K562 (cell line): ENCODE results near the gene MAP1A. TPM values are rescaled to one million over a fixed set of nuclear protein-coding genes. Genes with fewer than 3 reads are reported as not detected.

ENCODE experiments used
- ARID1B ChIP-seq: fragments of 450-650 bp; IDR thresholded peaks from 2 replicates; pipeline ENCODE4 v1.6.1; 2016; ENCODE audit warnings: antibody characterized with exemption, mild to moderate bottlenecking, inconsistent platforms
- ATF1 ChIP-seq, 2 experiments: fragments of 450-650 bp in 1 of 2; IDR thresholded peaks; 2 replicates each; pipeline ENCODE4 v1.6.1; 2016; ENCODE audit warnings: missing compliant biosample characterization in 1 of 2, missing genetic modification characterization in 1 of 2
- CBX8 ChIP-seq: fragments of 200-600 bp; sonication (generic); IDR thresholded peaks from 2 replicates; pipeline ENCODE4 v1.6.1; 2012; ENCODE audit warnings: borderline replicate concordance, mixed run types, low read depth, mild to moderate bottlenecking, moderate library complexity, mixed read lengths, low read length, control low read depth, inconsistent platforms; ENCODE audit not compliant: poor library complexity, severe bottlenecking; ENCODE audit errors: extremely low read depth
- DIDO1 ChIP-seq: fragments of 450-650 bp; IDR thresholded peaks from 2 replicates; pipeline ENCODE4 v1.6.1; 2016; ENCODE audit warnings: low read depth, missing biosample characterization, missing genetic modification characterization
- EZH2 ChIP-seq: IDR thresholded peaks from 2 replicates; pipeline ENCODE4 v1.6.1; 2012; ENCODE audit warnings: low read depth, mild to moderate bottlenecking, inconsistent platforms, low read length, borderline replicate concordance
- ILK ChIP-seq: fragments of 450-650 bp; IDR thresholded peaks from 2 replicates; pipeline ENCODE4 v1.6.1; 2016; ENCODE audit warnings: missing genetic modification characterization, low read depth, mild to moderate bottlenecking, missing compliant biosample characterization, moderate library complexity, borderline replicate concordance
- KDM2B ChIP-seq: fragments of 250-450 bp; sonication (Bioruptor Pico); IDR thresholded peaks from 2 replicates; pipeline ENCODE4 v1.8.0; 2021; ENCODE audit warnings: mild to moderate bottlenecking, moderate library complexity
- LEF1 ChIP-seq: fragments of 450-650 bp; IDR thresholded peaks from 2 replicates; pipeline ENCODE4 v1.6.1; 2016; ENCODE audit warnings: mild to moderate bottlenecking
- MEF2D ChIP-seq: conservative IDR thresholded peaks from 2 replicates; pipeline ENCODE4 v1.6.1; 2016; ENCODE audit warnings: low read depth, missing genetic modification characterization, missing compliant biosample characterization
- NCOA2 ChIP-seq, 2 experiments: fragments of 450-650 bp; IDR thresholded peaks; 2 replicates each; pipeline ENCODE4 v1.6.1; 2018; ENCODE audit warnings: mild to moderate bottlenecking in 2 of 2, moderate library complexity in 1 of 2; ENCODE audit not compliant: partially characterized antibody in 2 of 2
- RBFOX2 ChIP-seq: fragments of 200-400 bp; formaldehyde crosslinking; IDR thresholded peaks from 2 replicates; pipeline ENCODE4 v1.6.1; 2017; ENCODE audit warnings: low read depth, mild to moderate bottlenecking, low read length, moderate library complexity
- SMARCA4 ChIP-seq: fragments of 450-650 bp; IDR thresholded peaks from 2 replicates; pipeline ENCODE4 v1.6.1; 2016
- SMARCE1 ChIP-seq: fragments of 450-650 bp; IDR thresholded peaks from 2 replicates; pipeline ENCODE4 v1.7.1; 2016; ENCODE audit warnings: mild to moderate bottlenecking
- TCF3 ChIP-seq: sonication (generic); formaldehyde crosslinking; IDR thresholded peaks from 2 replicates; pipeline ENCODE4 v1.4.0; 2020; ENCODE audit warnings: mild to moderate bottlenecking, missing genetic modification reagents
- ZFX ChIP-seq: sonication (generic); formaldehyde crosslinking; IDR thresholded peaks from 2 replicates; pipeline ENCODE4 v1.8.0; 2022; ENCODE audit warnings: mild to moderate bottlenecking, missing genetic modification reagents, moderate library complexity
- ZNF23 ChIP-seq: fragments of 250-450 bp; sonication (Bioruptor Pico); IDR thresholded peaks from 2 replicates; pipeline ENCODE4 v1.4.0; 2020; ENCODE audit warnings: mild to moderate bottlenecking
- ZNF384 ChIP-seq: IDR thresholded peaks from 2 replicates; pipeline ENCODE4 v1.6.1; 2012; ENCODE audit warnings: low read depth, low read length, improper control_type of control experiment
- polyA plus RNA-seq, 8 experiments: library from polyadenylated mRNA; depleted of rRNA in 4 of 8; stranded (reverse) in 5 of 8; unstranded in 3 of 8; fragments of >200 nt; fragmentation: Nextera tagmentation in 2 of 8; fragmentation: Illumina TruSeq in 1 of 8; extraction: Ambion mirVana in 2 of 8; extraction: Trizol in 1 of 8; gene quantifications; 2 replicates each; pipeline versions ENCODE4 v1.2.1 to v1.2.3, GENCODE V29; 2011 to 2014; ENCODE audit warnings: inconsistent platforms in 1 of 8, missing spikeins in 1 of 8
- total RNA-seq, 7 experiments: library from RNA; depleted of rRNA in 6 of 7; stranded (reverse); fragments of >200 nt in 6 of 7; fragmentation: Illumina TruSeq in 2 of 7; extraction: Trizol in 2 of 7; gene quantifications; 2 replicates each; pipeline versions ENCODE4 v1.2.1 to v1.2.3, GENCODE V29; 2011 to 2021; ENCODE audit warnings: low replicate concordance in 1 of 7
- TF ChIP-seq, protein P1 (sequence below): fragments of 450-650 bp; IDR thresholded peaks from 2 replicates; pipeline ENCODE4 v1.6.1; 2016
- TF ChIP-seq, protein P2 (sequence below): IDR thresholded peaks from 3 replicates; pipeline ENCODE4 v1.6.1; 2011; ENCODE audit warnings: borderline replicate concordance, mild to moderate bottlenecking, moderate library complexity; ENCODE audit not compliant: insufficient read length; ENCODE audit errors: extremely low read depth
- TF ChIP-seq, protein P3 (sequence below): fragments of 250-450 bp; sonication (Bioruptor Pico); IDR thresholded peaks from 2 replicates; pipeline ENCODE4 v1.4.0; 2020; ENCODE audit warnings: mild to moderate bottlenecking, moderate library complexity
- TF ChIP-seq, protein P4 (sequence below): fragments of 250-450 bp; sonication (Bioruptor Pico); IDR thresholded peaks from 2 replicates; pipeline ENCODE4 v1.8.0; 2022; ENCODE audit warnings: inconsistent platforms, mild to moderate bottlenecking, moderate library complexity, borderline replicate concordance

The MAP1A gene
- total and polyA plus RNA-seq, 9 of the 15 experiments (the other 6 are each of a cell fraction or from before 2014, with no cell fraction given): 2.0 to 20.3 (median 7.3) TPM

DNA sequence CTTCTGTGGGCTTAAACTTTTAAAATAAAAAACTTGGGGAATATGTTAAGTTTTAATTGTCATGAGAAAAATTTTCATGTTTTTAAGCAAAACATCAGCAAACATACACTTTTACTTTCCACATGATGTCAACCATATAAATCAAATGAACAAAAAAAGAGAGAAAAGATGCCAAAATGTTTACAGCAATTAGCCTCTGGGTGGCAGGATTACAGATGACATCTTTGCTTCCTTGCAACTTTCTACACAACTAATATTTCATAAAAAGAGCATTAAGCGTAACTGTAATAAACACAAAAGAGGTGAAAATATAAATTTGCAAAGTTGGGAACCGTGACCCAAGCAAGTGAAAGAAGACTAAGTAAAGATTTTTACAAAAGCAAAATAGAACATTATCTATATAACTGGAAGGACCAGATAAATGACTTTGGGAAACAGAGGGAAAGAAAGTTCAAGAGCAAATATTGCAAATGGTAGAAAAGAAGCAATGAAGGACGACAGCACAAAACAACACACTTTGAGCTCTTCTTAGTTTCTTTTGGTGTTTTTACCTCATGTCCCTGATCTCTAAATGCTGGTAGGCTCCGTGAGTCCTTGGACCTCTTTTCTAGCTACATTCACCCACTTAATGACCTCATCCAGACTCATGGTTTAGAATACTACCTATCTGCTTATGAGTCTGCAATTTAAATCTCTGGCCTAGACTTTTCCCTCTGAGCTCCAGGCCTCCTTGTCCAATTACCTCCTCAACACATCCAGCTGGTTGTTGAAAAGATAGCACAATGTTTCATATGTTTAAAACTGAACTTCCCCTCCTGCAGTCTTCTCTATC is 33.9 kb upstream of the MAP1A start (continued):
- TF ChIP-seq, protein P1, sequence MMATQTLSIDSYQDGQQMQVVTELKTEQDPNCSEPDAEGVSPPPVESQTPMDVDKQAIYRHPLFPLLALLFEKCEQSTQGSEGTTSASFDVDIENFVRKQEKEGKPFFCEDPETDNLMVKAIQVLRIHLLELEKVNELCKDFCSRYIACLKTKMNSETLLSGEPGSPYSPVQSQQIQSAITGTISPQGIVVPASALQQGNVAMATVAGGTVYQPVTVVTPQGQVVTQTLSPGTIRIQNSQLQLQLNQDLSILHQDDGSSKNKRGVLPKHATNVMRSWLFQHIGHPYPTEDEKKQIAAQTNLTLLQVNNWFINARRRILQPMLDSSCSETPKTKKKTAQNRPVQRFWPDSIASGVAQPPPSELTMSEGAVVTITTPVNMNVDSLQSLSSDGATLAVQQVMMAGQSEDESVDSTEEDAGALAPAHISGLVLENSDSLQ: peak; percentile 36; the same call in 1 of the 2 replicates
- TF ChIP-seq NCOA2 (IDR thresholded peaks at IDR 0.05; ENCODE audit: partially characterized antibody in 2 of 2): no peak
- TF ChIP-seq ILK (tag): no peak
- no peak for TF ChIP-seq RBFOX2
- TF ChIP-seq, protein P2, sequence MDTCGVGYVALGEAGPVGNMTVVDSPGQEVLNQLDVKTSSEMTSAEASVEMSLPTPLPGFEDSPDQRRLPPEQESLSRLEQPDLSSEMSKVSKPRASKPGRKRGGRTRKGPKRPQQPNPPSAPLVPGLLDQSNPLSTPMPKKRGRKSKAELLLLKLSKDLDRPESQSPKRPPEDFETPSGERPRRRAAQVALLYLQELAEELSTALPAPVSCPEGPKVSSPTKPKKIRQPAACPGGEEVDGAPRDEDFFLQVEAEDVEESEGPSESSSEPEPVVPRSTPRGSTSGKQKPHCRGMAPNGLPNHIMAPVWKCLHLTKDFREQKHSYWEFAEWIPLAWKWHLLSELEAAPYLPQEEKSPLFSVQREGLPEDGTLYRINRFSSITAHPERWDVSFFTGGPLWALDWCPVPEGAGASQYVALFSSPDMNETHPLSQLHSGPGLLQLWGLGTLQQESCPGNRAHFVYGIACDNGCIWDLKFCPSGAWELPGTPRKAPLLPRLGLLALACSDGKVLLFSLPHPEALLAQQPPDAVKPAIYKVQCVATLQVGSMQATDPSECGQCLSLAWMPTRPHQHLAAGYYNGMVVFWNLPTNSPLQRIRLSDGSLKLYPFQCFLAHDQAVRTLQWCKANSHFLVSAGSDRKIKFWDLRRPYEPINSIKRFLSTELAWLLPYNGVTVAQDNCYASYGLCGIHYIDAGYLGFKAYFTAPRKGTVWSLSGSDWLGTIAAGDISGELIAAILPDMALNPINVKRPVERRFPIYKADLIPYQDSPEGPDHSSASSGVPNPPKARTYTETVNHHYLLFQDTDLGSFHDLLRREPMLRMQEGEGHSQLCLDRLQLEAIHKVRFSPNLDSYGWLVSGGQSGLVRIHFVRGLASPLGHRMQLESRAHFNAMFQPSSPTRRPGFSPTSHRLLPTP: no peak
- no peak for TF ChIP-seq MEF2D (tag)
- no peak for TF ChIP-seq ZNF384
- TF ChIP-seq ATF1 (CRISPR knock-in tag; IDR thresholded peaks at IDR 0.05): no peak
- peak; percentile 11; the same call in 1 of the 2 replicates for TF ChIP-seq ATF1 (tag; IDR thresholded peaks at IDR 0.05)
- TF ChIP-seq SMARCE1: no peak; the same call in 1 of the 2 replicates
- TF ChIP-seq TCF3: 0 out of 2 replicates have a peak, but pooled peaks have one; percentile 8
- TF ChIP-seq ZNF23 (CRISPR knock-in tag): no peak
- TF ChIP-seq, protein P3, sequence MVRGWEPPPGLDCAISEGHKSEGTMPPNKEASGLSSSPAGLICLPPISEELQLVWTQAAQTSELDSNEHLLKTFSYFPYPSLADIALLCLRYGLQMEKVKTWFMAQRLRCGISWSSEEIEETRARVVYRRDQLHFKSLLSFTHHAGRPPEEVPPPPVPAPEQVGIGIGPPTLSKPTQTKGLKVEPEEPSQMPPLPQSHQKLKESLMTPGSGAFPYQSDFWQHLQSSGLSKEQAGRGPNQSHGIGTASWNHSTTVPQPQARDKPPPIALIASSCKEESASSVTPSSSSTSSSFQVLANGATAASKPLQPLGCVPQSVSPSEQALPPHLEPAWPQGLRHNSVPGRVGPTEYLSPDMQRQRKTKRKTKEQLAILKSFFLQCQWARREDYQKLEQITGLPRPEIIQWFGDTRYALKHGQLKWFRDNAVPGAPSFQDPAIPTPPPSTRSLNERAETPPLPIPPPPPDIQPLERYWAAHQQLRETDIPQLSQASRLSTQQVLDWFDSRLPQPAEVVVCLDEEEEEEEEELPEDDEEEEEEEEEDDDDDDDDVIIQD (CRISPR knock-in tag): no peak
- no peak for TF ChIP-seq KDM2B
- peak; percentile 63 for TF ChIP-seq ARID1B
- TF ChIP-seq, protein P4, sequence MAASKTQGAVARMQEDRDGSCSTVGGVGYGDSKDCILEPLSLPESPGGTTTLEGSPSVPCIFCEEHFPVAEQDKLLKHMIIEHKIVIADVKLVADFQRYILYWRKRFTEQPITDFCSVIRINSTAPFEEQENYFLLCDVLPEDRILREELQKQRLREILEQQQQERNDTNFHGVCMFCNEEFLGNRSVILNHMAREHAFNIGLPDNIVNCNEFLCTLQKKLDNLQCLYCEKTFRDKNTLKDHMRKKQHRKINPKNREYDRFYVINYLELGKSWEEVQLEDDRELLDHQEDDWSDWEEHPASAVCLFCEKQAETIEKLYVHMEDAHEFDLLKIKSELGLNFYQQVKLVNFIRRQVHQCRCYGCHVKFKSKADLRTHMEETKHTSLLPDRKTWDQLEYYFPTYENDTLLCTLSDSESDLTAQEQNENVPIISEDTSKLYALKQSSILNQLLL: no peak
- TF ChIP-seq EZH2: no peak
- TF ChIP-seq CBX8: no peak
- no peak for TF ChIP-seq DIDO1 (tag)
- 0 out of 2 replicates have a peak, but pooled peaks have one; percentile 25 for TF ChIP-seq ZFX (CRISPR knock-in tag)
- TF ChIP-seq SMARCA4: 0 out of 2 replicates have a peak, but pooled peaks have one; percentile 17
- no peak for TF ChIP-seq LEF1
